Stomach smooth muscle (tissue), 2 donors: ENCODE results near the gene ADCY7.
A peak's percentile ranks its signal among the peaks of the same experiment; 100 is the strongest.

Experiments
- H3K27ac ChIP-seq: one replicate; pipeline ENCODE4 v1.7.0; 2013; ENCODE audit warnings: mild to moderate bottlenecking, low read length, inconsistent platforms
- H3K27me3 ChIP-seq, 2 donors: one replicate each; pipeline ENCODE4 v1.7.0; 2013; ENCODE audit warnings: low read length in 2 of 2; ENCODE audit not compliant: insufficient read depth in 2 of 2, control insufficient read depth in 1 of 2
- H3K36me3 ChIP-seq, 2 donors: one replicate each; pipeline ENCODE4 v1.7.0; 2013; ENCODE audit warnings: low read length in 2 of 2; ENCODE audit not compliant: control insufficient read depth in 2 of 2, insufficient read depth in 2 of 2
- H3K4me1 ChIP-seq: one replicate; pipeline ENCODE4 v1.7.0; 2013; ENCODE audit warnings: low read length; ENCODE audit not compliant: control insufficient read depth, insufficient read depth
- H3K4me3 ChIP-seq, 2 donors: one replicate each; pipeline ENCODE4 v1.7.0; 2013; ENCODE audit warnings: low read length in 2 of 2
- H3K9ac ChIP-seq, 2 donors: one replicate each; pipeline ENCODE4 v1.7.0; 2013; ENCODE audit warnings: low read length in 2 of 2, mild to moderate bottlenecking in 1 of 2
- H3K9me3 ChIP-seq, 2 donors: one replicate each; pipeline ENCODE4 v1.7.0; 2013; ENCODE audit warnings: low read length in 2 of 2; ENCODE audit not compliant: control insufficient read depth in 2 of 2
- donor health status: healthy.
- donor health status: Pancreatic carcinoma.

The ADCY7 gene

GRCh38 chr16:50269061-50269705 lies 2.8 kb downstream of the ADCY7 start:
- no peaks in the 10 kb centered on the region for H3K36me3 ChIP-seq
- H3K9ac ChIP-seq, result no peak overlapping the region
- H3K27ac ChIP-seq, result no peak overlapping the region
- no peak overlapping the region for H3K4me3 ChIP-seq
- no peaks in the 10 kb centered on the region for H3K27me3 ChIP-seq
- H3K4me1 ChIP-seq, result peaks cover 20% of the 10 kb centered on the region
- H3K9me3 ChIP-seq, result no peaks in the 10 kb centered on the region

GRCh38 chr16:50269769-50270509 lies 3.6 kb downstream of the ADCY7 start:
- Histone ChIP-seq H3K27me3 (no peaks in the 10 kb centered on the region), H3K4me3 (no peak overlapping the region), H3K27ac (no peak overlapping the region), H3K4me1 (peaks cover 20% of the 10 kb centered on the region), H3K36me3 (no peaks in the 10 kb centered on the region), H3K9ac (no peak overlapping the region), H3K9me3 (no peaks in the 10 kb centered on the region)

GRCh38 chr16:50270510-50271147 lies 4.3 kb downstream of the ADCY7 start:
- Histone ChIP-seq H3K27ac (no peak overlapping the region), H3K27me3 (no peaks in the 10 kb centered on the region), H3K4me1 (peaks cover 20% of the 10 kb centered on the region), H3K4me3 (no peak overlapping the region), H3K36me3 (no peaks in the 10 kb centered on the region), H3K9ac (no peak overlapping the region), H3K9me3 (no peaks in the 10 kb centered on the region)

GRCh38 chr16:50271148-50272041 lies 5.0 kb downstream of the ADCY7 start:
- Histone ChIP-seq H3K9ac (no peak overlapping the region), H3K27ac (no peak overlapping the region), H3K9me3 (no peaks in the 10 kb centered on the region), H3K36me3 (no peaks in the 10 kb centered on the region), H3K27me3 (no peaks in the 10 kb centered on the region), H3K4me3 (no peak overlapping the region), H3K4me1 (peaks cover 12% of the 10 kb centered on the region)

- Histone ChIP-seq H3K9ac (no peak overlapping the region), H3K4me1 (peaks cover 8% of the 10 kb centered on the region), H3K4me3 (no peak overlapping the region), H3K9me3 (no peaks in the 10 kb centered on the region), H3K36me3 (no peaks in the 10 kb centered on the region), H3K27me3 (no peaks in the 10 kb centered on the region), H3K27ac (no peak overlapping the region)
Observed at GRCh38 chr16:50272111-50272571, 5.8 kb downstream of the ADCY7 start.

GRCh38 chr16:50272687-50273381 lies 6.5 kb downstream of the ADCY7 start:
- no peak overlapping the region for H3K27ac ChIP-seq
- H3K9ac ChIP-seq, result no peak overlapping the region
- H3K27me3 ChIP-seq, result no peaks in the 10 kb centered on the region
- H3K36me3 ChIP-seq, result no peaks in the 10 kb centered on the region
- H3K9me3 ChIP-seq, result no peaks in the 10 kb centered on the region
- peaks cover 3% of the 10 kb centered on the region for H3K4me1 ChIP-seq
- H3K4me3 ChIP-seq, result no peak overlapping the region

GRCh38 chr16:50273382-50273690 lies 7.0 kb downstream of the ADCY7 start:
- Histone ChIP-seq H3K9ac (no peak overlapping the region), H3K9me3 (no peaks in the 10 kb centered on the region), H3K27me3 (no peaks in the 10 kb centered on the region), H3K4me1 (peaks cover 3% of the 10 kb centered on the region), H3K36me3 (no peaks in the 10 kb centered on the region), H3K27ac (no peak overlapping the region), H3K4me3 (no peak overlapping the region)

- no peaks in the 10 kb centered on the region for H3K27me3 ChIP-seq
- H3K9me3 ChIP-seq, result no peaks in the 10 kb centered on the region
- H3K4me3 ChIP-seq, result peak overlapping the region in 1 of 2 donors; percentile 29
- H3K9ac ChIP-seq, result no peak overlapping the region
- peaks cover 3% of the 10 kb centered on the region for H3K4me1 ChIP-seq
- no peak overlapping the region for H3K27ac ChIP-seq
- H3K36me3 ChIP-seq, result no peaks in the 10 kb centered on the region
Observed at GRCh38 chr16:50273888-50274325, 7.6 kb downstream of the ADCY7 start.

GRCh38 chr16:50274326-50275097 lies 8.2 kb downstream of the ADCY7 start:
- Histone ChIP-seq H3K27me3 (no peaks in the 10 kb centered on the region), H3K36me3 (no peaks in the 10 kb centered on the region), H3K9me3 (no peaks in the 10 kb centered on the region), H3K9ac (no peak overlapping the region), H3K4me3 (peak overlapping the region in 1 of 2 donors; percentile 40), H3K4me1 (peaks cover 3% of the 10 kb centered on the region), H3K27ac (no peak overlapping the region)
